Activated CD4-positive, alpha-beta T cell treated with anti-CD3 and anti-CD28 coated beads for 1 hour (primary cell): ENCODE data around the gene ATF1.
"Not testable (repeated sequence)": the region's sequence is repeated elsewhere in the genome, so short reads cannot be mapped to it uniquely, and the experiment has no call there.

ENCODE experiments used
- DNase-seq: peaks from one replicate; pipeline ENCODE4 v3.0.0-alpha.2; 2020

The ATF1 gene

DNA sequence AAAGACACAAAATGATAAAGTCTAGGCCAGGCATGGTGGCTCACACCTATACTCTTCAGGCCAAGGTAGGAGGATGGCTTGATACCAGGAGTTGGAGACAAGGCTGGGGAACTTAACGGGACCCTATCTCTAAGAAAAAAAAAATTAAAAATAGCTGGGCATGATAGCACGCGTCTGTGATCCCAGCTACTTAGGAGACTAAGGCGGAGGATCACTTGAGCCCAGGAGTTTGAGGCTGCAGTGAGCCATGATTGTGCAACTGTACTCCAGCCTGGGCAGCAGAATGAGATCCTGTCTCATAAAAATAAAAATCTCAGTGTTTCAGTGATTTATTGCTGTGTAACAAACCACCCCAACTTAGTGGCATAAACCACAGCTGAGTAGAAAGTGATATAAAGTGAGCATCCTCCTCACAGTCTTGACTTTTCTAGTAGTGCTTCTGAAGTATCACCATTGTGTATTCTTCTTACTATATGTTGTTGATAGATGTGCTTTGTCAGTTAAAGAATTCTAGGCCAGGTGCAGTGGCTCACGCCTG lies 10.6 kb upstream of the ATF1 start:
- DNase-seq = no peak

DNA sequence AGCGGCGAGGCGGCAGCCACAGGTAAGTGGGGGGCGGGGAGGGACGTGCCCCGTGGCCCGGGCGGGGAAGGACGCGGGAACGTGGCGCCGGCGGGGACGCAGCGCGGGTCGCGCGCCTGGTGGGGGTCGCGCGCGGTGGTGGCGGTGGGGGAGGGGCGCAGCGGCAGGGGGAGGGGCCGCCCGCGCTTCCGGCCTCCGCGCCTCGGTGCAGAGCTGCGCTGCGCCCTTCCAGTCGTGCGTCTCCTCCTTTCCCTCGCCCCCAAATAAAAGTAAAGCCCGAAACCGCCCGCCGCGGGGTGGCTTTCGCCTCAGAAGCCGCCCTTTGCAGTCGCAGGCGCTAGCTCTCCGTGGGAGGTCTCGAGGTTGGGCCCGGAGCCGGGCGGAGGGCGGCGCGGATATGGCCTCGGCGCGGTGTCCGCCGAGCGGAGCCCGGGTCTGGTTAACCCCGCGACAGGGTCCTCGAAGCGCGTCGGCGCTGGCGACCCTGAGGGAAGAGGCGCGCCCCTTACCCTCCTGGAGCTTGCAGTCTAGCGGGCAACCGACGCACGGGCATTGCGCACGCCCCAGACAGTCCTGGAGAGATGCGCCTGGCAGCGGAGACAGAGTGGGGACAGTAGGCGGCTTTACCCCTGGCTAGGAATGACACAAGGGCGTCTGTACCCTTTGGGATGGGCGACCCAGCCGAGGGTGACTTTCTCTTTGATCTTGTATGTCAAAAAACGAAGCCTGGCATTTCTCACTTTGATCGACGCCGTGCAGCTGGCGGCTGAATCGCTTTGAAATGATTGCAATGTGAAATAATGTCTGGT lies 589 bp downstream of the ATF1 start:
- DNase-seq = peak; percentile 68

DNA sequence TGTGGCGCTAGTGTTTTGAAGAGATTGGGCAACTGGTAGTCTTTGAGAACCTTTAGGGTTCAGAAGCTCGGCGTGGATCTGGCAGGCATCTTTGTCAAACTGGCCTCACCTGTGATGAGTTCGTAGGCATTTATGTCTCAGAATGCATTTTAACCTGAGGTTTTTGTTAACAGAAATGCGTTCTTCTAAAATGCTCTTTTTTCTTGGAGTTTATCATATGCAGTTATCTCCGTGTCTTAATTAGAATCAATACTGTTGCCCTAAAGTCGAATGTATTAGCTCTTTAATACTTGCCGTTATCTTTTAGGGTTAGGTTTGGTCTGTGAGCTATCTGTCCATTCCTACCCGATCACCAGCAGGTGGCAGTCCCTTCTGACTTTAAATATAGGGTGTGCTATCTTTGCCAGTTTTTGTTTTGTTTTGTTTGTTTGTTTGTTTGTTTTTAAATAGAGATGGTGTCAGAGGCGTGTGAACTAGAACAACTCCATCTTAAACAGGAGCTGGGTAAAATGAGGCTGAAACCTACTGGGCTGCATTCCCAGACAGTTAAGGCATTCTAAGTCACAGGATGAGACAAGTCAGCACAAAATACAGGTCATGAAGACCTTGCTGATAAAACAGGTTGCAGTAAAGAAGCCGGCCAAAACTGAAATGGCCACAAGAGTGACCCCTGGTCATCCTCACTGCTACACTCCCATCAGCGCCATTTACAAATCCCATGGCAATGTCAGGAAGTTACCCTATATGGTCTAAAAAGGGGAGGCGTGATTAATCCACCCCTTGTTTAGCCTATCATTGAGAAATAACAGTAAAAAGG lies 1.4 kb downstream of the ATF1 start:
- DNase-seq = no peak

DNA sequence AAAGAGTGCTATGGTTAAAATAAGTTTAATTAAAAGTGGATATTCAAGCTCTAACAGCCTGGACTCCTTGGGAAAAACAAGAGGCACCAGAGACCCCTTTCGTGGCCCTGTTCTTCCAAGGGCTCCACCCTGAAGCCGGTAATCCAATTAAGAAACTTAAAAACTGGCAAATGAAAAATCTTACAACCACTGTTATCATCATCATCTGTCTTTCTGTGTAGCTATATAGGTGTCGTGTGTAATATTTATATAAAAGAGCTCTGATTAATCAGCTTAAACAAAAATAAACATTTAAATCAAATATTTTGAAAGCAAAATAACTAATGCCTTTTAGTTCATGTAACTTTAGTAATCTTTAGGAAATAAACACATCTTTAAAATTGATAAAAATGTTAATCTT lies 4.5 kb downstream of the ATF1 start:
- DNase-seq = no peak

DNA sequence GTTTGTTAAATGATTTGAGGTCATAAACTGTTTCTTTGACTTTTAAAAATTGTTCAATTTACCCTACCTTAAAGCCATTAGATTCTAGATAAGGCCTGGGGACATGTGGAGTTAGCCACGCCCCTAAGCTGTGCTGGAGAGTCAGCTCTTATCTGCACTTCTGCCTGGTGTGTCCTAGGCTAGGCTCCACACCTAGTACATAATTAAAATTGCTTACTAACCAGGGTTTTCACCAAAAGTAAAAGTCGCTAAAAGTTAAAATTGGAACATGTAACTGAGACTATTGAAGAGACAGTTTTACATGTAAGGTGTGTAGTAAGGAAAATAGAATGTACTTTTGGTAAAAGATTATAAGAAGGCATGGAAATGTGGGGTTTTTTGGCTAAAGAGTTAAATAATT lies 4.9 kb downstream of the ATF1 start:
- DNase-seq = not testable (repeated sequence)

DNA sequence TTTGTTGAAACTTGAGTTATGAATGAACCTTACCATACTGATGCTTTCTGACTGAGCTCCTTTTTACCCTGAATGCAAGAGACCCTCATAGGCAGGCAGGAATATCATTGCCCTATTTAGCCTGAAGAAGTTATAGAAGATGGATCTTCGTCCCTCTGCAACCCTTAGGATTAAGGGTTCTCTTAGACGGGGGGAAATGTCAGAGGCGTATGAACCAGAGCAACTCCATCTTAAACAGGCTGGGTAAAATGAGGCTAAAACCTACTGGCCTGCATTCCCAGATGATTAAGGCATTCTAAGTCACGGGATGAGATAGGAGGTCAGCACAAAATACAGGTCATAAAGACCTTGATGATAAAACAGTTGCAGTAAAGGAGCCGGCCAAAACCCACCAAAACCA lies 7.5 kb downstream of the ATF1 start:
- DNase-seq = no peak

DNA sequence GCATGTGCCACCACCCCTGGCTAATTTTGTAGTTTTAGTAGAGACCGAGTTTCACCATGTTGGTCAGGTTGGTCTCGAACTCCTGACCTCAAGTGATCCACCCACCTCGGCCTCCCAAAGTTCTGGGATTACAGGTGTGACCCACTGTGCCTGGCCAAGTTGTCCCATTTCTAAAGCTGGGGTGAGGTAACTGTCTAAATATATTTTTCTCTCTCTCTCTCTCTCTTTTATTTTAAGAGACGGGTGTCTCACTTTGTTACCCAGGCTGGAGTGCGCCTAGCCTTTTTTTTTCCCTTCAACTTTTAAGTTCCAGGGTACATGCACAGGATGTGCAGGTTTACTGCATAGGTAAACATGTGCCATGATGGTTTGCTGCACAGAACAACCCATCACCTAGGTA lies 8.6 kb downstream of the ATF1 start:
- no peak for DNase-seq

DNA sequence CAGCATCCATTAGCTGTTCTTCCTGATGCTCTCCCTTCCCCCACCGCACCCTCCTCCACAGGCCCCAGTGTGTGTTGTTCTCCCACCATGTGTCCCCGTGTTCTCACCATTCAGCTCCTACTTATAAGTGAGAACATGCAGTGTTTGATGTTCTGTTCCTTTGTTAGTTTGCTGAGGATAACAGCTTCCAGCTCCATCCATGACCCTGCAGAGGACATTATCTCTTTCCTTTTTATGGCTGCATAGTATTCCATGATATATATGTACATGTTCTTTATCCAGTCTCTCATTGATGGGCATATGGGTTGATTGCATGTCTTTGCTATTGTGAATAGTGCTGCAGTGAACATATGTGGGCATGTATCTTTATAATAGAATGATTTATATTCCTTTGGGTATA lies 9.0 kb downstream of the ATF1 start:
- DNase-seq = no peak

DNA sequence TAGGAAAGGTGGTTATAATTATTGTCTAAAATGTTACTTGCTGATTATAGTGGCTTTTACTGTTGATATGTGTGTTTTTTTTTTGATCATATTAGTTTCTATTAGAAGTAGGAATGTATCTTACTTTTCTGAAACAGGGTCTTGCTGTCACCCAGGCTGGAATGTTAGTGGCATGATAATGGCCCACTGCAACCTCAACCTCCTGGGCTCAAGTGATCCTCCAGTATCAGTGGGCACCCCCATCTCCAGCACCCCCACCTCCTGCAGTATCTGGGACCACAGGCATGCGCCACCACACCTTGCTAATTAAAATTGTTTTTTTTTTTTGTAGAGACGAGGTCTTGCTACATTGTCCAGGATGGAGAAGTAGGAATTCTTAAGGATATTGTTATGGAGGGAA lies 11.3 kb downstream of the ATF1 start:
- DNase-seq = no peak

DNA sequence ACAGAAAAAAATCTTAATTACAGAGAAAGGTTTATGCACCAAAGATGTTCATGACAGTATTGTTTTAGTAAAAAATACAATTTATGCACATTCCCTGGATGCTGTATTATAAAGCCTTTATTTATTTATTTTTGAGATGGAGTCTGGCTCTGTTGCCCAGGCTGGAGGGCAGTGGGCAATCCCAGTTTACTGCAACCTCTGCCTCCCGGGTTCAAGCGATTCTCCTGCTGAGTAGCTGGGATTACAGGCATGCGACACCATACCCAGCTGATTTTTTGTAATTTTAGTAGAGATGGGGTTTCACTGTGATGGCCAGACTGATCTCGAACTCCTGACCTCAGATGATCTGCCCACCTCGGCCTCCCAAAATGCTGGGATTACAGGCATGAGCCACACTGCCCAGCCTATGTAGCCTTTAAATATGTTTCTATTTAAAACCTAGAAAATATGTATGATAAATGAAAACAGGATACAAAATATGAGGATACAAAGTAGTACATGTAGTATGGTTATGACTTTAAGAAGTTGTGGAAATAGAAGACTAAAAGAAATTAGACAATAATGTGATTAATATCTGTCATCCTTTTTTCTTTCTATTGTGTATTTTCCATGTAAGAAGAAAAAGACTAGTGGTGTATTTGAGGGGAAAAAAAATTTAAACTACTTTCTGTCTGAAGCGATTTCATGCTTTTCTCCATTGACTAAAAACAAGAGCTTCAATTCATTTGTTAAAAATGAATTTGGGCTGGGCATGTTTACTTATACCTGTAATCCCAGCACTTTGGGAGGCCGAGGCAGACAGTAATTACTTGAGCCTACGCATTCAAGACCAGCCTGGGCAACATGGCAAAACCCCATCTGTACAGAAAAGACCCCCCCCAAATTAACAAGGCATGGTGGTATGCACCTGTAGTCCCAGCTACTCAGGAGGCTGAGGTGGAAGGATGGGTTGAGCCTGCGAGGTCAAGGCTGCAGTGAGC lies 13.1 kb downstream of the ATF1 start:
- no peak for DNase-seq

DNA sequence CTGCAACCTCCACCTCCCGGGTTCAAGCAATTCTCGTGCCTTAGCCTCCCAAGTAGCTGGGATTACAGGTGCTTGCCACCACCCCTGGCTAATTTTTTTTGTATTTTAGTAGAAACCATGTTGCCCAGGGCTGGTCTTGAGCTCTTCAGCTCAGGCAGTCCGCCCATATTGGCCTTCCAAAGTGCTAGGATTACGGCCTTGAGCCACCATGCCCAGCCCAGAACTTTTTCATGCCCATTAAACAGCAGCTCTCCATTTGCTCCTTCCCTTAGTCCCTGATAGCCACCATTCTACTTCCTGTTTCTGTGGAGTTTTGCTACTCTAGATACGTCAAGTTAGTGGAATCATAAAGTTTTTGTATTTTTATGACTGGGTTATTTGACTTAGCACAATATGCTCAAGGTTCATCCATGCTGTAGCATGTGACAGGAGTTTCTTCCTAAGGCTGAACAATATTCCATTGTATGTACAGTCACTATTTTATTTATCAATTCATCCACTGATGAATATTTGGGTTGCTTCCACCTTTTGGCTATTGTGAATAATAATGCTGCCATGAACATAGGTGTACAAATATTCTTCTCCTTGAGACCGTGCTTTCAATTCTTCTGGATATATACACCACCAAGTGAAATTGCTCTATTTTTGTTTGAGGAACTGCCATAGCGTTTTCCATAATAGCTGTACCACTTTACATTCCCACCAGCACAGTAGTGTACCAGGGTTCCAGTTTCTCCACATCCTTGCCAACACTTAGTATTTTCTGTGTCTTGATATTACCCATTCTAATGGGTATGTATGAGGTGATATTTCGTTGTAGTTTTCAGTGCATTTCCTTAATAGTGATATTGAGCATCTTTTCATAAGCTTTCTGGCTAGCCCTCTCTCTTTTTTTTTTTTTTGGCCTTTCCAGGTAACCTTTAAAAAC lies 15.0 kb downstream of the ATF1 start:
- no peak for DNase-seq

DNA sequence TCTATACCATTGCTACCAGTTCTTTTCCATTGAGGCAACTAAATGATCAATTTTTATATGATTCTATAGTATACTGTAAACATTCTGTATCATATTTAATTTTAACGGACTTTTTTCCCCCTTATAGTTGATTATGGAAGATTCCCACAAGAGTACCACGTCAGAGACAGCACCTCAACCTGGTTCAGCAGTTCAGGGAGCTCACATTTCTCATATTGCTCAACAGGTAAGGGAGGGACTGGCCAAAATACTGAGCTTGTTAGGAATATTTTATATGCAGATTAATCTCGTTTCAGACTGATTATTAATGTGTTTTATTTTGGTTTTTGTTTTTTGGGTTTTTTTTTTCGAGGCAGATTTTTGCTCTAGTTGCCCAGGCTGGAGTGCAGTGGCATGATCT lies 16.1 kb downstream of the ATF1 start:
- no peak for DNase-seq

DNA sequence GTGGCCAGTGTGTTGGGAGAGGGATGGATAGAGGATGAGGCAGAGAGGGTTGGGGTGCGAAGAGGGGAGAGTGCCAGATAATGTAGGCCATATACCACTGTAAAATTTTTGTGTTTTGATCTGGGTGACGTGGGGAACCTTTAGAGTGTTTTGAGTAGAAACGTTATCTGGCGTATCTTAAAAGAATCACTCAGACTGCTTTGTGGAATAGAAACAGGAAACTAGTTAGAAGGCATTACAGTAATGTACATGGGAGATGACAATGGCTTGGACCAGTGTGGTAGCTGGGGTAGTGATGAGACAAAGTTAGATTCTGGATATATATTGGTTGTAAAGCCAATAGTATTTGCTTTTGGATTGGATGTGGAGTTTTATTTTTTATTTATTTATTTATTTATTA lies 20.6 kb downstream of the ATF1 start:
- DNase-seq = no peak

DNA sequence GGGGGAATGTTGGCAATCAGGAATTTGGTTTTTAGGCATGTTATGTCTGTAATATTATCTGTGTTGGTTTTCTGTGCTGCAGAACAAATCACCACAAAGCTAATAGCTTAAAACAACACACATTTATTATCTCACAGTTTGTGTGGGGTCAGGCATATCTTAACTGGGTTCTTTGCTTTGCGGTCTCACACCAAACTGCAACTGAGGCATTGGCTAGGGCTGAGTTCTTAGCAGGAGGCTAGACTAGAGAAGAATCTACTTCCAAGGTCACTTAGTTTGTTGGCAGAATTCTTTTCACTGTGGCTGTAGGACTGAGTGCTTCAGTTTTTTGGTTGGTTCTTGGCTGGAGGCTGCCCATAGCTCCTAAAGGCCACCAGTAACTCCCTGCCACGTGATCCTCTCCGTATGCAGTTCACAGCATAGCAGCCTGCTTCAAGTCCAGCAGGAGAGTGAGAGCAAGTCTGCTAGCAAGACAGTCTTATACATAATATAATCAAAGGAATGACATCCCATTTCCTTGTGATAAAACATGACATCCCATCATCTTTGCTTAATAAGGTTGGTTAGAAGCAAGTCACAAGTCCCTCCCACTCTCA lies 21.6 kb downstream of the ATF1 start:
- no peak for DNase-seq

DNA sequence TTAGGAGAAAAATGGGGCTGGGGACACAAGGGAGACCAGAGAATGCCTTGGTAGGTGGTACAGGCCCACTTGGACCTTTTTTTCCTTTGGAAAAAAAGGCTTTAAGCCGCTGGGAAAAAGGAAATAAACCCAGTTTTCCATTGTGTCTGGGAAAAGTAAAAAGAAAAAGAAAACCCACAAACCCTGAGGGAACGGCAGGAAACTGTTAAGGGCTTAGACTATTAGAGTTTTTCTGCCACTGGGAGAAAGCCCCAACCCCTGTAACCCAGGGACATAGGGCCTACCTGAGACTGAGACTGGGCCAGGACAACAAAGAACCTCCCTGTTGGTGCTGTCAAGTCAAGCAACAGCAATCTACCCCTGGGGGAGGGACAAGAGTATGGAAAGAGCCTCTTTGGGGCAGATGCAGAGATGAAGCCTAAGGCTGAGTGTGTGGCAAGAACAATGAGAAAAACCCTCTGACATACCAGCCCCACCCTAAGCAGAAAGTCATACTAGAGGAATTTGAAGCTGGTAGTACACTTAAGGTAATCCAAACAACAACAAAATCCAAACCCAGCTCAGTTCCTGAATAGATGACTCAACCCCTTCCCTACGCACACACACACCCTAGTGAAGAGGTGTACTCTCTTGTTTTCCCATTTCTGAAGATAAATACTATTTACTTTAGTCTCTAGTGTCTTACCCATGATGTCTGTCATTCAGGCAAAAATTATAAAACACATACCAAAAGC lies 22.8 kb downstream of the ATF1 start:
- no peak for DNase-seq

DNA sequence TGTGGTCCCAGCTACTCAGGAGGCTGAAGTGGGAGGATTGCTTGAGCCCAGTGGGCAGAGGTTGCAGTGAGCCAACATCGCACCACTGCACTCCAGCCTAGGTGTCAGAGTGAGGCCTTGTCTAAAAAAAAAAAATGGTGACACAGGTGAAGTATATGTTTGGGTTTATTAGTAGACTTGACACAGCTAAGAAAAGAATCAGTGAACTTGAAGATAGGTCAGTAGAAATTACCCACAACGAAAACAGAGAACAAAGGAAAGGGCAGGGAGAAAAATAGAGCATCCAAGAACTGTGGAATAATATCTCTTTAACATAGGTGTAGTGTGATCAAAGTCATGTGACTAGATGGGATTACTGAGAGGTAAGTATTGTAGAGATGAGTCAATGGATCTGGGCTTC lies 23.7 kb downstream of the ATF1 start:
- DNase-seq = no peak

DNA sequence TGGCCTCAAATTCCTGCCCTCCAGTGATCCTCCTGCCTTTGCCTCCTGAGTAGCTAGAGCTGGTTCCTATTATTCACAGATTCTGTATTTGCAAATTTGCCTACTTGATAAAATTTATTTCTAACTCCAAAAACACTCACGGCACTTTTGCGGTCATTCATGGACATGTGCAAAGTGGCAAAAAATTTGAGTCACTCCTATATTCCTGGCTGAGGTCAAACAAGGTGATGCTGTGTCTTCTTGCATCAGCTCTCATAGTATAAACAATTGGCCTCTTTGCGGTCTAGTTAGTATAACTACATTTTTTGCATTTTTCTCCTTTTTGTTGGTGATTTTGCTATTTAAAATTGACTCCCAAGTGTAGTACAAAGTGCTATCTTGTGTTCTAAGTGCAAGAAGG lies 24.7 kb downstream of the ATF1 start:
- no peak for DNase-seq

DNA sequence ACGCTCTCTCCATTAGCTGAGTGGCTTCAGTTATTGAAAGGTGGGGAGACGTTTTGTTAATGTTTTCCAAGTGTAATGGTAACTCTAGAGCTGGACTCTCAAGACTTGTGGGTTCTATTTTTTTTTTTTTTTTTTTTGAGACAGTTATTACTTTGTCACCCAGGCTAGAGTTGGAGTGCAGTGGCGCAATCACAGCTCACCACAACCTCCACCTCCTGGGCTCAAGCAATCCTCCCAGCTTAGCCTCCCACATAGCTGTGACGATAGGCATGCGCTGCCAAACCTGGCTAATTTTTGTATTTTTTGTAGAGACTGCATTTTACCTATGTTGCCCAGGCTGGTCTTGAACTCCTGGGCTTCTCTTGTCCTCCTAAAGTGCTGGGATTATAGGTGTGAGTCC lies 26.2 kb downstream of the ATF1 start:
- DNase-seq = no peak

DNA sequence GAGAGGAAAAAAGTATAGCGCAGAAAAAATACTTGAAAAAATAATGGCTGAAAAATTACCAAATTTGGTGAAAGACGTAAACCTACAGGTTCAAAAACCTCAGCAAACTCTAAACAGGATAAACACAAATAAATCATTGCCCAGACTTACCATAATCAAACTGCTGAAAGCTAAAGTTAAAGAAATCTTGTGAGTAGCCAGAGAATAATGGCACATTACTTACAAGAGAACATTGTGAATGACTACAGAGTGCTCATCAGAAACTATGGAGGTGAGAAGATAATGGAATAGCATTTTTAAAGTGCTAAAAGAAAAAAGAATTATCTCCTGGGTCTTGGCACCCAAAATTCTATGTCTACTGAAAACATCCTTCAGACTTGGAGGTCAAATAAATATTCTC lies 36.0 kb downstream of the ATF1 start:
- no peak for DNase-seq

DNA sequence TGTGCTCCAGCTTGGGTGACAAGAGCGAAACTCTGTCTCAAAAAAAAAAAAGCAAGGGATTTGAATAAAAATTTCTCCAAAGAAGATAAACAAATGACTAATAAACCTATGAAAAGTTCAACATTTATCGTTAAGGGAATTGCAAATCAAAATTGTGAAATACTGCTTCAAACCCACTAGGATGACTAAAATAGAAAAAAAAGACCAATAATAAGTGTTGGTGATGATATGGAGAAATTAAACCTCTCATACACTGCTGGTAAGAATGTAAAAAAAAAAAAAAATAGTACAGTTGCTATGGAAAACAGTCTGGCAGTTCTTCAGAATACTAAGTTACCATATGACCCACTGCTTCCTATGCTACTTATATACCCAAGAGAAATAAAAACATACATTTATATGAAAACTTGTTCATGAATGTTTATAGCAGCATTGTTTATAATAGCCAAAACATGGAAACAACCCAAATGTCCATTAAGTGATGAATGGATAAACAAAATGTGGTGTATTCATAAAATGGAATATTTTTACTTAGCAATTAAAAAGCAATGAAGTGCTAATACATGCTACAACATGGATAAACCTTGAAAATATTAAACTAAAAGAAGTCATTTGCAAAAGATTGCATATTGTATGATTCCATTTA lies 39.5 kb downstream of the ATF1 start:
- DNase-seq = no peak
